Nephron (organoid): Measurements from ENCODE around the gene NOP10.

ENCODE experiments used
- H3K27ac Mint-ChIP-seq, 3 experiments: 2 replicates each; pipeline ENCODE4 v1.8.0; 2020; ENCODE audit warnings: mixed read lengths in 3 of 3, mild to moderate bottlenecking in 2 of 3, moderate library complexity in 1 of 3
- H3K27me3 Mint-ChIP-seq: 2 replicates; pipeline ENCODE4 v1.8.0; 2021; ENCODE audit warnings: low read depth, mild to moderate bottlenecking, moderate library complexity, mixed read lengths
- H3K36me3 Mint-ChIP-seq: 2 replicates; pipeline ENCODE4 v1.8.0; 2020; ENCODE audit warnings: low read depth, mixed read lengths
- H3K4me1 Mint-ChIP-seq: 2 replicates; pipeline ENCODE4 v1.8.0; 2020; ENCODE audit warnings: mixed read lengths
- H3K4me3 Mint-ChIP-seq, 3 experiments: 2 replicates each; pipeline ENCODE4 v1.8.0; 2020; ENCODE audit warnings: mild to moderate bottlenecking in 3 of 3, mixed read lengths in 3 of 3, moderate library complexity in 2 of 3
- H3K9me3 Mint-ChIP-seq: 2 replicates; pipeline ENCODE4 v1.8.0; 2020; ENCODE audit warnings: mixed read lengths
- CTCF ChIP-seq, 3 experiments: fragments of 200-600 bp; sonication (generic); IDR thresholded peaks; one replicate each; pipeline ENCODE4 v1.5.0; 2021; ENCODE audit warnings: antibody characterized with exemption in 3 of 3; ENCODE audit not compliant: unreplicated experiment in 3 of 3

NOP10 gene

GRCh38 chr15:34318277-34319079, 24.5 kb downstream of the NOP10 start:
- H3K4me1 Mint-ChIP-seq = peaks cover 11% of the 10 kb centered on the region
- no peaks in the 10 kb centered on the region for H3K36me3 Mint-ChIP-seq
- no peaks in the 10 kb centered on the region for H3K27me3 Mint-ChIP-seq
- H3K9me3 Mint-ChIP-seq = peaks cover 2% of the 10 kb centered on the region
- H3K4me3 Mint-ChIP-seq = peak overlapping the region; percentile 81 to 87 (median 85)
- peak overlapping the region; percentile 61 to 90 (median 89) for H3K27ac Mint-ChIP-seq
- TF ChIP-seq CTCF (IDR thresholded peaks at IDR 0.05; ENCODE audit: unreplicated experiment in 3 of 3) = no peak

GRCh38 chr15:34314491-34315490, 28.1 kb downstream of the NOP10 start:
- H3K27ac Mint-ChIP-seq = no peak overlapping the region
- H3K4me1 Mint-ChIP-seq = peaks cover 11% of the 10 kb centered on the region
- no peak for TF ChIP-seq CTCF (IDR thresholded peaks at IDR 0.05; ENCODE audit: unreplicated experiment in 3 of 3)
- H3K27me3 Mint-ChIP-seq = no peaks in the 10 kb centered on the region
- no peak overlapping the region for H3K4me3 Mint-ChIP-seq
- H3K36me3 Mint-ChIP-seq = peaks cover 5% of the 10 kb centered on the region
- H3K9me3 Mint-ChIP-seq = no peaks in the 10 kb centered on the region

- H3K9me3 Mint-ChIP-seq = no peaks in the 10 kb centered on the region
These were observed 31.4 kb downstream of the NOP10 start for GRCh38 chr15:34311563-34311962.

GRCh38 chr15:34304613-34305012, 38.3 kb downstream of the NOP10 start:
- no peaks in the 10 kb centered on the region for H3K9me3 Mint-ChIP-seq
- H3K4me3 Mint-ChIP-seq = no peak overlapping the region
- no peaks in the 10 kb centered on the region for H3K27me3 Mint-ChIP-seq

More at GRCh38 chr15:34311563-34311962, 31.4 kb downstream of the NOP10 start:
- Mint-ChIP-seq H3K27ac (no peak overlapping the region), H3K4me3 (no peak overlapping the region), H3K4me1 (peaks cover 1% of the 10 kb centered on the region), H3K36me3 (peaks cover 9% of the 10 kb centered on the region), H3K27me3 (no peaks in the 10 kb centered on the region)
- no peak for TF ChIP-seq CTCF (IDR thresholded peaks at IDR 0.05; ENCODE audit: unreplicated experiment in 3 of 3)

GRCh38 chr15:34301058-34301457, 41.9 kb downstream of the NOP10 start:
- no peaks in the 10 kb centered on the region for H3K27me3 Mint-ChIP-seq
- no peak overlapping the region for H3K27ac Mint-ChIP-seq
- H3K36me3 Mint-ChIP-seq = peaks cover 3% of the 10 kb centered on the region
- H3K4me1 Mint-ChIP-seq = peaks cover 13% of the 10 kb centered on the region
- no peak overlapping the region for H3K4me3 Mint-ChIP-seq
- TF ChIP-seq CTCF (IDR thresholded peaks at IDR 0.05; ENCODE audit: unreplicated experiment in 3 of 3) = no peak
- H3K9me3 Mint-ChIP-seq = no peaks in the 10 kb centered on the region

More at GRCh38 chr15:34304613-34305012, 38.3 kb downstream of the NOP10 start:
- Mint-ChIP-seq H3K36me3 (peaks cover 7% of the 10 kb centered on the region), H3K4me1 (no peaks in the 10 kb centered on the region), H3K27ac (no peak overlapping the region)
- no peak for TF ChIP-seq CTCF (IDR thresholded peaks at IDR 0.05; ENCODE audit: unreplicated experiment in 3 of 3)
